ENCODE measurements around the gene LRP1-AS.
"Not testable (repeated sequence)": the region's sequence is repeated elsewhere in the genome, so short reads cannot be mapped to it uniquely, and the experiment has no call there.

Gene LRP1-AS

DNA sequence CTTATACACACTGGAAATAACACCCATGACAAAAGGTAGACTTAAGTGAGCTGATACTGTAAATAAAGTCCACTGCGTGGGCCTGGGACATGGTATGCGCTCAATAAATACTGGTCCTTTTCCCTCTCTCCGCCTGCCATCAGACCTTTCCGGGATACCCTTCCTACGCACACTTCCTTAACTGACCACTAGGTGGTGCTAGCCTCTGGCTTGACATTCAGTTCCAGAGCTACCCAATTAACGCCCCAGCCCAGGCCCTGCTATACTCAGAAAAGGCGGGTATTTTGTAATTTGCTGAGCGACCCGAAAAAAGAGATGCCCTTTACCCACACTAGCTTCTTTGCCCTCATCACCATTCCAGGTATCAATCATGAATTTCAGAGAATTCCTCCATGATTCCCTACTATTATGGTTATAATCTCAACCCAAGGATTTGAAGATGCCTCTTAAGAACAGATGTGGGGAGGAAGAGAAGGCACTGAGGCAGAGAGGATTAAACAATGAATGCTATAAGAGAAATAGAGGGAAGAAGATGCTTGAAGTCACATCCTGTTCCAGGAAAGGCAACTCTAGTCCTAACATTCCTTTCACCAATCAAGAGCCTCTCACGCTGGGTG is 23.1 kb downstream of the LRP1-AS start:
- H3K4me3 ChIP-seq (ENCODE audit: low read depth, low read length) = no peak overlapping the region
- H3K27me3 ChIP-seq (replicated peaks) = no peaks in the 10 kb centered on the region
- TF ChIP-seq, protein P1, sequence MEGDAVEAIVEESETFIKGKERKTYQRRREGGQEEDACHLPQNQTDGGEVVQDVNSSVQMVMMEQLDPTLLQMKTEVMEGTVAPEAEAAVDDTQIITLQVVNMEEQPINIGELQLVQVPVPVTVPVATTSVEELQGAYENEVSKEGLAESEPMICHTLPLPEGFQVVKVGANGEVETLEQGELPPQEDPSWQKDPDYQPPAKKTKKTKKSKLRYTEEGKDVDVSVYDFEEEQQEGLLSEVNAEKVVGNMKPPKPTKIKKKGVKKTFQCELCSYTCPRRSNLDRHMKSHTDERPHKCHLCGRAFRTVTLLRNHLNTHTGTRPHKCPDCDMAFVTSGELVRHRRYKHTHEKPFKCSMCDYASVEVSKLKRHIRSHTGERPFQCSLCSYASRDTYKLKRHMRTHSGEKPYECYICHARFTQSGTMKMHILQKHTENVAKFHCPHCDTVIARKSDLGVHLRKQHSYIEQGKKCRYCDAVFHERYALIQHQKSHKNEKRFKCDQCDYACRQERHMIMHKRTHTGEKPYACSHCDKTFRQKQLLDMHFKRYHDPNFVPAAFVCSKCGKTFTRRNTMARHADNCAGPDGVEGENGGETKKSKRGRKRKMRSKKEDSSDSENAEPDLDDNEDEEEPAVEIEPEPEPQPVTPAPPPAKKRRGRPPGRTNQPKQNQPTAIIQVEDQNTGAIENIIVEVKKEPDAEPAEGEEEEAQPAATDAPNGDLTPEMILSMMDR (IDR thresholded peaks at IDR 0.05; ENCODE audit: low read depth, low read length, missing control alignments) = peak; percentile 96
- DNase-seq = peak; percentile 68
- H3K36me3 ChIP-seq (replicated peaks) = no peaks in the 10 kb centered on the region
- H3K27ac ChIP-seq = no peak overlapping the region
- in situ Hi-C loops (cut with HindIII; ENCODE audit: low pct_ligation_motif_present, low sequenced_read_pairs) = no loop called here

DNA sequence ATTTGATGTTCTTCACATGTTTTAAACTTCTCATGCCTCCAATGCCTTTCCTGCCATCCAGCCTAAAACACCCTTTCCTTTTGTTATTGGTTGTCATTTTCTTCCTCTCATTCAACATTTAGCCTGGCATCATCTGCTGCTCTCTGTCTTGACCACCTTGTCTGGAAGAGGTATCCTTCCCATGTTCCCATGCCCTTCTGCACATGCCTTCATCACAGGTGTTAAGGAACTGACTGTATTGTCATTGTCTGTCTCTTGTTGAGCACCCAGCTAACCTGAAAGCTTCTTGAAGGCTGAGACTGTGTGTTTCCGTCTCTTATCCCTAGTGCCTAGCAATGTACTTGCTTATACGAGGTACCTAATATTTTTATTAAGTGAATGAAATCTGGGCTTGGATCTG is 23.6 kb downstream of the LRP1-AS start:
- Histone ChIP-seq H3K27me3 (replicated peaks) (no peaks in the 10 kb centered on the region), H3K36me3 (replicated peaks) (no peaks in the 10 kb centered on the region), H3K4me3 (ENCODE audit: low read depth, low read length) (no peak overlapping the region), H3K27ac (no peak overlapping the region)
- DNase-seq = no peak
- in situ Hi-C loops (cut with HindIII; ENCODE audit: low pct_ligation_motif_present, low sequenced_read_pairs) = no loop called here
- TF ChIP-seq, protein P1 (IDR thresholded peaks at IDR 0.05; ENCODE audit: low read depth, low read length, missing control alignments) = no peak

DNA sequence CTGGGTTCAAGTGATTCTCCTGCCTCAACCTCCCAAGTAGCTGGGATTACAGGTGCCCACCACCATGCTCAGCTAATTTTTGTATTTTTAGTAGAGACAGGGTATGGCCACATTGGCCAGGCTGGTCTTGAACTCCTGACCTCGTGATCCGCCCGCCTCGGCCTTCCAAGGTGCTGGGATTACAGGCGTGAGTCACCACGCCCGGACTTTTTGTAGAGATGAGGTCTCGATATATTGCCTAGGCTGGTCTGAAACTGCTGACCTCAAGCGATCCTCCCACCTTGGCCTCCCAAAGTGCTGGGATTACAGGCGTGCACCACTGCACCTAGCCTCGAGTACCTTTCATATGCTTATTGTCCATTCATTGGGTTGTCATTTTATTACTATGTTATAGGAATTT is 26.7 kb downstream of the LRP1-AS start:
- in situ Hi-C loops (cut with HindIII; ENCODE audit: low pct_ligation_motif_present, low sequenced_read_pairs); H3K27ac ChIP-seq; H3K36me3 ChIP-seq (replicated peaks); H3K27me3 ChIP-seq (replicated peaks); DNase-seq; H3K4me3 ChIP-seq (ENCODE audit: low read depth, low read length): not testable (repeated sequence)

DNA sequence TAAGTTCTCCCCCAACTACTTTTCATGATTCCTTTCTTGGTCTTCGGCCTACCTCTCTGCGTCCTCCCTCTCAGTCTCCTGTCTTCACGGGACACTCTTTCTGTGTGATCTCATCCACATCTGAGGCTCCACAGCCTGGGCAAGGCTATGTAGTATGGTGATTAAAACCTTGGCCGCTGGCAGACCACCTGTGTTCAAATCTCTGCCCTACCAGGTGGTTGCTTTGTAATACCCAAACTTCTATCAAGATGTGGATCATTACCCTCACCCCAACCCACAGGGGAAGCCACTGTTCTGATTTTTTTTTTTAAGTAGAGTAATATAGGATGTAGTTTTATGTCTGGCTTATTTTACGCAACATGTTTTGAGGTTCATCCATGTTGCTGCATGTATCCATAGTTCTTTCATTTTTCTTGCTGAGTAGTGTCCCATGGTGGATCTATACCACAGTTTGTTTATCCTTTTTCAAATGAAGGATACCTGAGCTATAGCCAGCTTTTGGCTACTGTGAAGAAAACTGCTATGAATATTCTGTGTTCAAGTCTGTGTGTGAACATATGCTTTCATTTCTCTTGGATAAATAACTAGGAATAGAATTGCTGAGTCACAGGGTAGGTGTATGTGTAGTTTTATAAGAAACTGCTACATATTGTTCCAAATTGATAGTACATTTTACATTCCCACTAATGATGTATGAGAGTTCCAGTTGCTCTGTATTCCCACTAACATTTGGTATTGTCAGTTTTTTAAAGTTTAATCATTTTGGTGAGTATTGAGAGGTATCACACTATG is 27.9 kb downstream of the LRP1-AS start:
- TF ChIP-seq, protein P1 (IDR thresholded peaks at IDR 0.05; ENCODE audit: low read depth, low read length, missing control alignments) = no peak
- in situ Hi-C loops (cut with HindIII; ENCODE audit: low pct_ligation_motif_present, low sequenced_read_pairs) = no loop called here
- Histone ChIP-seq H3K27me3 (replicated peaks) (no peaks in the 10 kb centered on the region), H3K4me3 (ENCODE audit: low read depth, low read length) (no peak overlapping the region), H3K27ac (no peak overlapping the region), H3K36me3 (replicated peaks) (no peaks in the 10 kb centered on the region)
- DNase-seq = no peak

DNA sequence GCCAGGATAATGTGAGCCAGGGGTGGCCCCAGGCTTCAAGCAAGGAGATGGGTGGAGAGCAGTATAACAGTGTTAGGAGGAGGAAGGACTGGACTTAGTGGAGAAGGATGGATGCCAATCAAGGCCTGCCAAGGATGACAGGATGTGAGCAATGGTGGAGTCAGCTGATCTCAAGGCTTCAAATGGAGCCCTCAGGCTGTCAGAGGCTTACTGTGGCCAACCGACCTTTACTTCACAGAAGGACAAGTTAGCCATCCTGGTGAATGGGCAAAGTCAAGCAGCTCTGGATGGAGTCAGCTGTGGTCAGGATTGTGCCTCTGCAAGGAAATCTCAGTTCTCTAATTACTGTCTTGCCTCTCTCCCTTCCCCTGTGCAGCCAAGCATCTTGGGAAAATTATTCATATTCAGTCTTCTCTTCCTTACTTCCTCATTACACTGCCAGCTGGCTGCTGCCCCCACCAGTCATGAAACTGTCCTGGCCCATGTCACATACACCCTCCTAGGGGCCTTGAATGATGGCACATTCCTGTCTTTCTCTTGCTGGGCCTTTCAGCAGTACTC is 28.6 kb downstream of the LRP1-AS start:
- TF ChIP-seq, protein P1 (IDR thresholded peaks at IDR 0.05; ENCODE audit: low read depth, low read length, missing control alignments) = no peak
- in situ Hi-C loops (cut with HindIII; ENCODE audit: low pct_ligation_motif_present, low sequenced_read_pairs) = no loop called here
- Histone ChIP-seq H3K27ac (no peak overlapping the region), H3K36me3 (replicated peaks) (no peaks in the 10 kb centered on the region), H3K27me3 (replicated peaks) (no peaks in the 10 kb centered on the region), H3K4me3 (ENCODE audit: low read depth, low read length) (no peak overlapping the region)
- no peak for DNase-seq

DNA sequence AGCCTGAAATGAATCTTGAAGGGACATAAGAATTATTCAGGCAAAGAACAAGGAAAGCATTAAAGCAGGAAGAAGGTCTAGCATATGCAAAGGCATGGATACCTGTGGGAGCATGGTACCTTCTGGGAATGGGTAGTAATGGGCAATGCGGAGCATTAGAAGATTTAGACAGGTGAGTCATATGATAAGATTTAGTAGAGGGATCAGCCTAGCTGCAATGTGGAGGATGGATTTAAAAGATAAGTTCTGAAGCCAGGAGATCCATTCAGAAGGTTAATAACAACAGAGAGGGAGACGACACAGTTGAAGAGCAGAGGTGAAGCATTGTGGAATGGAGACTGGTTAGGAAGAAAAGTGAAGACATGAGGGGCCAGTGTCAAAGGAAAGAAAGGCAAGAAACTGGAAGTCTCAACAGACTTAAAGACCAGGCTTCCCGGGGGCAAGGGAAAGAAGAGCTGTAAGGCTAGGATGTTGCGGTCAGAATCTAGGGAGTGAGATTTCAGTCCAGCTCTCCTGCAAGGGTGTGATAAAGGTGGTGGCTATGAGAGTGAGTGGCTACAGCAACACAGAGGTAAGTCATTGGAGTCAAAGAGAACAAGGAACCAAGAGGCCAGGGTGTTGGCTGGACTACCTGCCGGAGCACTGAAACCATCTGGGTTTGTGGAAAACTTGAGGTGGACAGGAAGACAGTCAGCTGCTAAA is 30.7 kb downstream of the LRP1-AS start:
- Histone ChIP-seq H3K27ac (no peak overlapping the region), H3K4me3 (ENCODE audit: low read depth, low read length) (no peak overlapping the region), H3K27me3 (replicated peaks) (no peaks in the 10 kb centered on the region), H3K36me3 (replicated peaks) (no peaks in the 10 kb centered on the region)
- TF ChIP-seq, protein P1 (IDR thresholded peaks at IDR 0.05; ENCODE audit: low read depth, low read length, missing control alignments) = no peak
- in situ Hi-C loops (cut with HindIII; ENCODE audit: low pct_ligation_motif_present, low sequenced_read_pairs) = no loop called here
- DNase-seq = no peak
